Lower leg skin (tissue), 4 donors: ENCODE results near the gene PEX14. TPM values are rescaled to one million over a fixed set of nuclear protein-coding genes. Genes with fewer than 3 reads are reported as not detected.

Experiments
- DNase-seq, 2 donors: peaks; one replicate each; pipeline ENCODE4 v3.0.0-alpha.2; 2019; ENCODE audit warnings: low spot score in 2 of 2
- H3K4me3 ChIP-seq: fragments of 200-600 bp; sonication (generic); 2 replicates; pipeline ENCODE4 v1.5.1; 2017; ENCODE audit warnings: mild to moderate bottlenecking, low read depth; ENCODE audit not compliant: poor library complexity, severe bottlenecking
- POLR2A ChIP-seq, 2 donors: fragments of 450-650 bp; IDR thresholded peaks; one replicate each; pipeline ENCODE4 v1.6.1; 2016 to 2017; ENCODE audit warnings: antibody characterized with exemption in 2 of 2, mild to moderate bottlenecking in 1 of 2, moderate library complexity in 1 of 2
- WGBS, 2 donors: methylation state at CpG; one replicate each; pipeline ENCODE4 v1.1.5; 2018; 5-methylcytosine and 5-hydroxymethylcytosine counted together
- intact Hi-C: fragments of 100-400 bp; cut with DNase I; formaldehyde crosslinking; loops from one replicate; pipeline ENCODE4 v1.15.0; 2023; ENCODE audit warnings: low total_unique reads
- total RNA-seq, 4 donors: library from RNA; depleted of rRNA; stranded (reverse); fragments of >200 nt; gene quantifications; one replicate each; pipeline ENCODE4 v1.1.0, GENCODE V29; 2016
- TF ChIP-seq, protein P1 (sequence below), 3 donors: fragments of 450-650 bp; IDR thresholded peaks; one replicate each; pipeline ENCODE4 v1.5.1; 2016; ENCODE audit warnings: antibody characterized with exemption in 3 of 3, mild to moderate bottlenecking in 3 of 3, moderate library complexity in 2 of 3

Gene PEX14
- total RNA-seq, 4 donors from 2014 or later: 14.1 to 22.8 (median 18.9) TPM

DNA sequence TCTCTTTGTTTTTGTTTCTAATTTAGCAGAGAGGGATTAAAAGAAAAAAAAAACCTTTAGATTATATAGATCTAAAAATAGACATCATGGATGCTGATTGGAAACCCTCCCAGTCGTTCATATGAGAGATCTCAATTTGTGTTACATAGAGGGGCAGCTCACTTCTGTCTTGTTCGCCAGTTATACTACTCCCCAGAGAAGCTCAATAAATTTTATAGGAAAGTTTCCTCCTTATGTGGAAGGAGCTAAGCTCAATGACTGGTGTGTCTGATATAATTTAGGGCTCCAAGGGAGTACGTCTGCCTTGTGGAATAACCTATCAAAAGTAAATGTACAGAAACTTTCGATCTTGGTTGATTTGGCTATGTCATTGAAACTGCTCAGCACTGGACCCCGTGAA is 117.6 kb downstream of the PEX14 start:
- 64 to 67% methylated on average over 5 of the region's 5 CpGs for WGBS, 2 donors
- no peak for DNase-seq
- intact Hi-C loops: no loop called here
- H3K4me3 ChIP-seq: no peak overlapping the region
- TF ChIP-seq, protein P1, sequence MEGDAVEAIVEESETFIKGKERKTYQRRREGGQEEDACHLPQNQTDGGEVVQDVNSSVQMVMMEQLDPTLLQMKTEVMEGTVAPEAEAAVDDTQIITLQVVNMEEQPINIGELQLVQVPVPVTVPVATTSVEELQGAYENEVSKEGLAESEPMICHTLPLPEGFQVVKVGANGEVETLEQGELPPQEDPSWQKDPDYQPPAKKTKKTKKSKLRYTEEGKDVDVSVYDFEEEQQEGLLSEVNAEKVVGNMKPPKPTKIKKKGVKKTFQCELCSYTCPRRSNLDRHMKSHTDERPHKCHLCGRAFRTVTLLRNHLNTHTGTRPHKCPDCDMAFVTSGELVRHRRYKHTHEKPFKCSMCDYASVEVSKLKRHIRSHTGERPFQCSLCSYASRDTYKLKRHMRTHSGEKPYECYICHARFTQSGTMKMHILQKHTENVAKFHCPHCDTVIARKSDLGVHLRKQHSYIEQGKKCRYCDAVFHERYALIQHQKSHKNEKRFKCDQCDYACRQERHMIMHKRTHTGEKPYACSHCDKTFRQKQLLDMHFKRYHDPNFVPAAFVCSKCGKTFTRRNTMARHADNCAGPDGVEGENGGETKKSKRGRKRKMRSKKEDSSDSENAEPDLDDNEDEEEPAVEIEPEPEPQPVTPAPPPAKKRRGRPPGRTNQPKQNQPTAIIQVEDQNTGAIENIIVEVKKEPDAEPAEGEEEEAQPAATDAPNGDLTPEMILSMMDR (IDR thresholded peaks at IDR 0.05): no peak
- TF ChIP-seq POLR2A (IDR thresholded peaks at IDR 0.05): no peak

DNA sequence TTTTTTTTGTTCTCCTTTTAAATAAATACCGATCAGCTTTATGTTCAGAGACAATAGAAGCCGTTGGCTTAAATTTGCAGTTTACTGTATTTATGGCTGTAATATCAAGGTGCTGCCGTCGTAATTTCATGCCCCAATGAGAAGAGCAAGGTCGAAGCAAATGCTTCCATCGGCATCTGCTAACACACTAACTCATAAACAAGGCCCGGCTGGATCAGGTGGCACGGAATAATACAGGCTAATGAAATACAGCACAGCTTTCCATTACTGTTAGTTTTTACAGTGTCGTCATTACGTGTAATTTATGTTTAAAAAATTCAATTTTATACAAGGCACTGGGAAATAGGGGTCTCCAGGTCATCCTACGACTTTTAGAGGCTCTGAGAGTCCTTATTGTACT is 119.0 kb downstream of the PEX14 start:
- intact Hi-C loops: no loop called here
- H3K4me3 ChIP-seq: no peak overlapping the region
- 94 to 96% methylated on average over 11 of the region's 11 CpGs for WGBS, 2 donors
- no peak for DNase-seq
- TF ChIP-seq, protein P1 (IDR thresholded peaks at IDR 0.05): no peak
- TF ChIP-seq POLR2A (IDR thresholded peaks at IDR 0.05): no peak

DNA sequence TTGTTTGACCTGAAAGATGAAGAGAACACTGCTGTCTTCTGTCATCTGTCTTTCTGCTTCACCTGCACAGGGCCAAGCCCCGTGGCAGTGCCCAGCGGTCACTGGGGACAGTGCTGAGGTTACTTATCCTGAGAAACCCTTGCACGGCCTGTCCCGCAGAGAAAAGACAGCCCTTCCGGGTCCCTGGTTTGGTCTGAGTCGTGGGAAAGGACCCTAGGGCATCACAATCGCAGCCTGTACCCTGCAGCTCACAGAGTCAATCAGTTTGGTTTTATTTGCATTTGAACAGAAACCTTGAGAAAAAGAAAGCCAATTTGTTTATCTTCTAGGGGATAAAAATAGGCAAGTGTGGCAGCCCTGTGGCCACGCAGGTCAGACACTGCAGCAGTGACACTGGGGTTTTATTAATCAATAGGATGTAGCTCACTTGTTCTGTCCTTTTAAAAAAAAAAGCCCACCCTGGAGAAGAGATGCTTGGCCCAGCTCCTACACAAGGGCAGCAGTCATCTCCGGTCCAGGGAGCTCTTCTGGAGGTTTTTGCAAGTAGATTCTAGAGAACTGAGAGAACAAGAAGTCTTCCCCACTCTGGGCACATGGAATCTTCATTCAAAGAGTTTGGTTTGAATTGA is 120.0 kb downstream of the PEX14 start:
- TF ChIP-seq, protein P1 (IDR thresholded peaks at IDR 0.05): no peak
- no peak for TF ChIP-seq POLR2A (IDR thresholded peaks at IDR 0.05)
- no peak overlapping the region for H3K4me3 ChIP-seq
- no peak for DNase-seq
- 87 to 89% methylated on average over 9 of the region's 9 CpGs for WGBS, 2 donors
- intact Hi-C loops: no loop called here

DNA sequence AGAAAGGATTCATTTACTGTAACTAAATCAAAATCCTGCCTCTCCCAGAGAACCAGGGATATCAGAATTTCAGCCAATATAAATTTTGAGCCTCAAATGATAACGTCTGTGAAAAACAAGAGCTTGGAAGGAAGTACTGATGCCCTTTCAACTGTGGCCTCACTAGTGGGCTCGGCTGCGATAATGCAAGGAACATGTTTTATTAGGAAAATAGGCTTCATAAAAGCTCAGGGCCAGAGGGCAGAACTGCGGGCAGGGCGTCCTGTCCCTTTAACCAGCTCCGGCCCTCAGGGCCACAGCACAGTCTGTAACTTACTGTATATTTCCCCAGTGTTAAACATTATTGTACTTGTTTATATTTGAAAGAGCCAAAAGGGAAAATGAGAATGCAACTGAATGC is 122.0 kb downstream of the PEX14 start:
- WGBS, 2 donors: 86 to 88% methylated on average over 6 of the region's 6 CpGs
- no peak overlapping the region for H3K4me3 ChIP-seq
- intact Hi-C loops: no loop called here
- no peak for TF ChIP-seq POLR2A (IDR thresholded peaks at IDR 0.05)
- TF ChIP-seq, protein P1 (IDR thresholded peaks at IDR 0.05): no peak
- DNase-seq: no peak

DNA sequence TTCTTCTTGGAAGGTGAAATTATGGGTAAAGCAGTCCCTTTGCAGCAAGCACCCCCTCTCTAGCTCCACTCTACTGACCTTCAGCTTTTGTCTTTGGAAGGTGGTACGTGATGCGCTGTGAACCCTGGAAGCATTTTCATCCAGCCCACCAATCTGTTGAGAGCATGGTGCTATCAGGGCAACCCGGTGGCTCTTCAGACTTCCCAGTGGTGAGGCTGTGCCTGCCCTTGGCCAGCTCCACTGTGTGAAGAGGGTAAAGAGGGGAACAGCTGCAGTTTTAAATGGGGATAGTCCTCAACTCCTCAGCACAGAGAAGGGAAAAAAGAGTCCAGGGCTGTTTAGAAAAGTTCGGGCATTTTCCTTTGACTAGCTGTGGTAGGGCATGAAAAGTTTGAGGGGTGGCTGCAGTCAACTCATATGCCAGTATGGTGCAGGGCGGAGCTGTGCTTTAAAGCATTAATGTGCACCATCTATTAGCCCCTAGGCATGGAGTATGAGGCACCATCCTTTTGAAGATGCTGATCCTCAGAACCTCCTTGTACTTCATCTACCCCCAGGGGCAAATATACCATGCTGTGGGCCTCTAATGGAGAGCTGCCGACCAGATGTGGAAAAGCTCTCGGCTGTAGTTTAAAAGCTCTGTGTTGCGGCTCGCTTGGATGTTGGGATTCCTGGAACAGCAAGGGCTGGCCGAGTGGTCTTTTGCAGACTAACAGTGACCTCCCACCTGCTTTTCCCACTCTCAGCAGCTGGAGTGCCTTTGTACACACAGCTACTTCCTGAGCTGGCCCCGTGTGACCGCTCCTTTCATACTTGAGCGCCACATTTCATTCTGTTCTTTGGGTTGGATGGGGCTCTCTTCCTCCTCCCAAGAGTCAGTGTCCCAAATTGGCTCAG is 123.0 kb downstream of the PEX14 start:
- intact Hi-C loops: no loop called here
- DNase-seq: no peak
- H3K4me3 ChIP-seq: no peak overlapping the region
- WGBS, 2 donors: 80 to 84% methylated on average over 13 of the region's 13 CpGs
- no peak for TF ChIP-seq POLR2A (IDR thresholded peaks at IDR 0.05)
- TF ChIP-seq, protein P1 (IDR thresholded peaks at IDR 0.05): no peak
